ENCODE measurements around the gene RAD23A.
A peak's percentile ranks its signal among the peaks of the same experiment; 100 is the strongest.

DNA sequence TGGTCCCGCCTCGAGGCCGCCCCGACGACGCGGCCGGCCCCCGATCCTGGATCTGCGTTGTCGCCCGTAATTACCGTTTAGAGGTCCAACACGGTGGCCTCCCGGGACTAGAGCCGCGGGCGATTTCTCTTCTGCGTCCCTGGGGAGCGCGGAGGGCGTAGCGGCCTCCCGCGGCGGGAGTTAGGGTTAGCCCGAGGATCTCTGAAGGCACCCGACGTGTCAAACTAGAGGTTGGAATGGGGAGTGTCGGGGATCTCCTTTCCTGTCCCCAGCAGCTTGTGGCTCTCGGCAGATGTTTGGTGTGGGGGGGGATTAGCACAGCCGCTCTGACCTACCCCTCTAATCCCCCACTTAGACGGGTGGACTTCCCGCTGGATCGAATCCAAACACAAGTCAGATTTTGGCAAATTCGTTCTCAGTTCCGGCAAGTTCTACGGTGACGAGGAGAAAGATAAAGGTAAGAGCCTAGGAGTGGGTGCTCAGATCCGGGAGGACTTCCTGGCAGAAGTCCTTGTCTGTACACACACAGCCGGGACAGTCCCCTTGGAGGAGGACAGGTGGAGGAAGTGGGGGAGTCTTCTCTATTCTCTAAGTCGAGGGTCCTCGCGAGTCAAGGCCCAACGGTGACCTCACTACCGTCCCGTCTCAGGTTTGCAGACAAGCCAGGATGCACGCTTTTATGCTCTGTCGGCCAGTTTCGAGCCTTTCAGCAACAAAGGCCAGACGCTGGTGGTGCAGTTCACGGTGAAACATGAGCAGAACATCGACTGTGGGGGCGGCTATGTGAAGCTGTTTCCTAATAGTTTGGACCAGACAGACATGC lies 6.7 kb upstream of the RAD23A start:
- TF ChIP-seq POLR2A (IDR thresholded peaks at IDR 0.05): peak; percentile 6
- TF ChIP-seq, protein P1, sequence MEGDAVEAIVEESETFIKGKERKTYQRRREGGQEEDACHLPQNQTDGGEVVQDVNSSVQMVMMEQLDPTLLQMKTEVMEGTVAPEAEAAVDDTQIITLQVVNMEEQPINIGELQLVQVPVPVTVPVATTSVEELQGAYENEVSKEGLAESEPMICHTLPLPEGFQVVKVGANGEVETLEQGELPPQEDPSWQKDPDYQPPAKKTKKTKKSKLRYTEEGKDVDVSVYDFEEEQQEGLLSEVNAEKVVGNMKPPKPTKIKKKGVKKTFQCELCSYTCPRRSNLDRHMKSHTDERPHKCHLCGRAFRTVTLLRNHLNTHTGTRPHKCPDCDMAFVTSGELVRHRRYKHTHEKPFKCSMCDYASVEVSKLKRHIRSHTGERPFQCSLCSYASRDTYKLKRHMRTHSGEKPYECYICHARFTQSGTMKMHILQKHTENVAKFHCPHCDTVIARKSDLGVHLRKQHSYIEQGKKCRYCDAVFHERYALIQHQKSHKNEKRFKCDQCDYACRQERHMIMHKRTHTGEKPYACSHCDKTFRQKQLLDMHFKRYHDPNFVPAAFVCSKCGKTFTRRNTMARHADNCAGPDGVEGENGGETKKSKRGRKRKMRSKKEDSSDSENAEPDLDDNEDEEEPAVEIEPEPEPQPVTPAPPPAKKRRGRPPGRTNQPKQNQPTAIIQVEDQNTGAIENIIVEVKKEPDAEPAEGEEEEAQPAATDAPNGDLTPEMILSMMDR (IDR thresholded peaks at IDR 0.05): peak in 2 of 3 donors; percentile 23 to 54
